HG03571 (cell line): Measurements from ENCODE around the gene NDUFAF5.

Experiments used
- ATAC-seq: cut with Tn5 transposase; IDR thresholded peaks from one replicate; pipeline ENCODE4 v1.9.1; 2021; ENCODE audit not compliant: unreplicated experiment

The NDUFAF5 gene

DNA sequence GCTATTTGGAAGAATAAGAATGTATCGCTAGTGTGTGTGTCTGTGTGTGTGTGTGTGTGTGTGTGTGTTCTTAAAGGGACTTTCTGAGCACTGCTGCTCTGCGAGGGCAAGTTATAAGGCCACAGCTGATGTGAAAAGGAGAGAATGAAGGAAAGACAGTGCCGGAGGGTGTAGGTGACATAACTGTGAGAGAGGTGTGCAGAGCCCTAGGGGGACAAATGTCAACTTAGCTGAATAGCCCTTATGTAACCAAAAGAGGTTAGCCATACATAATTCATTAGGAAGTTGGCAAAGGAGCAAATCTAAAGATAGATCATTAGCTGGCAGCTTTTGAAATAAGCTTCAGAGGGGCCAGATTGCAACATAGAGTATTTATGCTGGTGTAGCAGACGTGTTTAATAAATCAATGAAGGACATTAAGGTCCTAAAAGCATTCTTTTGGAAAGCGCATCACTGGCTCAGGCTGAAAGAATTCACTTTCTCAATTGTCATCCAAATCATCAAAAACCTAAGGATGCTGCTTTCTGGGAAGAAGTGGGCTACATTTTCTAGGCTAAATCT lies 81.0 kb downstream of the NDUFAF5 start:
- no peak for ATAC-seq

DNA sequence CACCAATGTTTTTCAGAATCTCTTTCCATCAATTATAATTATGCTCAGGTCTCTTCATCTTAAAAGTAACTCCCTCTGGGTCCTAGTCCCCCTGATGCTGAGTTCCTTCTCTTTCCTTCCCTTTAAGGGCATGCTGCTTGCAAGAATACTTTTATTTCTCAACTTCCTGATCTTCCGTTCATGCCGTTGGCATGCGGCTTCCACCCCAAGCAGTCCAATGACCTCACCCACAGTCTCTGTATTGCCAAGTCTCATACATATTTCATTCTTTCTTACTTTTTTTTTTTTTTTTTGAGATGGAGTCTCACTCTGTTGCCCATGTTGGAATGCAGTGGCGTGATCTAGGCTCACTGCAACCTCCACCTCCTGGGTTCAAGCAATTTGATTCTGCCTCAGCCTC lies 83.5 kb downstream of the NDUFAF5 start:
- ATAC-seq: no peak

DNA sequence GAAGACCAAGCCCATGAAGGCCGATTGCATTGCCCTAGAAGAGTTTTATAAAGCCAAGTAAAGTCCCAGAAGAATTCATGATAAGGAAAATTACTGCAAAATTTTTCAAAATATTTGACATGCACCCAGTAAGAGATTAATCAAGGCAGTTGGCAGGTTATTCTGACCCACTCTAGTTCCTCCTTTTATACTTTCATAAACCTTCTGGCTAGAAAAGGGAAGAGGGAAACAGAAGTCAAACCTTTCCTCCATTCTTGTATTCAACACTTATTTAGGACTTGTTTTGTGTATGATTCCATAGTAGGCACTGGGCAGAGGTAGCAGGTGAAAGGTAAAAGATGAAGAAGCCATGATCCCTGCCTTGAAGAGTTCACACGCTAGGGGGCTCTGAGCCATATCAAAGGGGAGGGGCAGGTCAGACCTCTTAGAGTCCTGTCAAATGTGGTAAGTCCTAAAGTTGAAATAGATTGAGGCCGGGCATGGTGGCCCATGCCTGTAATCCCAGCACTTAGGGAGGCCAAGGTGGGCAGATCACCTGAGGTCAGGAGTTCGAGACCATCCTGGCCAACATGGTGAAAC lies 85.4 kb downstream of the NDUFAF5 start:
- ATAC-seq: no peak
